MM.1S (cell line): ENCODE results near the gene ZG16B.

Experiments
- CTCF ChIP-seq: fragments of 300-600 bp; sonication (generic); IDR thresholded peaks from 2 replicates; pipeline ENCODE4 v1.5.1; 2016; ENCODE audit warnings: antibody characterized with exemption, low read length, mixed read lengths
- EZH2 ChIP-seq: fragments of 300-600 bp; sonication (generic); optimal IDR thresholded peaks from 2 replicates; pipeline ENCODE3; 2017; ENCODE audit warnings: low read depth, mild to moderate bottlenecking, antibody characterized with exemption, low read length, mixed read lengths
- EZH2phosphoT487 ChIP-seq: fragments of 300-600 bp; sonication (generic); IDR thresholded peaks from 2 replicates; pipeline ENCODE4 v1.6.1; 2018; ENCODE audit warnings: antibody characterized with exemption, low read length

DNA sequence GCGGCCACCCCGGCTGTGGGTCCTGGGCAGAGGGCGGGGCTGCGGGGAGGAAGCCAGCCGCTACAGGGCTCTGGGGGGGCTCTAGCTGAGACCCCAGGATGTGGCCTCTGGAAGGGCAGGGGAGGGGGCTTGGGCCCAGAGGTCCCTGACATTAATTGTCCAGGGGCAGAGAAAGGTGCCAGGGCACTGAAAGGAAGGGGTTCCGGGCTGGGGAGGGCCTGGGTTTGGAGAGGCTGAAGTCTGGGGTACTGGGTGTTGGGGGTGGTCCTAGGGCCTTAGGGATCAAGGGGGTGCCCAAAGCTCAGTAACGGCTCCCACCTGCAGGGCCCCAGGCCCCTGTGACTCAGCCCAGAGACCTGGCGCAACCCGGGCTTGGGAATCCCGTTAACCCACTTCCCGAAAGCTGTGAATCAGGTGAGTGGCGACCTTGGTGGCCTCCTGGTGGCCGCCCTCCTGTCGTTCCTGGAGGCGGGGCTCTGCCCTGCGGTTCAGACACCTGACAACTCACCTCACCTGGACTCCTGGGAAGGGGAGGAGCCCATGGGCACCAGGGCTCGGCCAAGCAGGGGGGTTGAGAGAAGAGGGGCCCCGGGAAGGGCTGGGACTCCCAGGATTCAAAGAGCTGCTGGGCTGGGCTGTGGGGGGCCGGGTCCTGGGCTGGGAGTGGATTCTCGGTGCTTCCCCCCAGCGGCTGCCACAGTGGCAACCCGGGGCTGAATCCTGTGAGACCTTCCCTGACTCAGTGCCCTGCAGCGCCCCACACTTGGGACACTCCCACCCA lies 28.3 kb downstream of the ZG16B start:
- no peak for TF ChIP-seq CTCF
- TF ChIP-seq EZH2 = no peak
- TF ChIP-seq EZH2phosphoT487 = no peak
